ENCODE data around the gene DPP10.

DNA sequence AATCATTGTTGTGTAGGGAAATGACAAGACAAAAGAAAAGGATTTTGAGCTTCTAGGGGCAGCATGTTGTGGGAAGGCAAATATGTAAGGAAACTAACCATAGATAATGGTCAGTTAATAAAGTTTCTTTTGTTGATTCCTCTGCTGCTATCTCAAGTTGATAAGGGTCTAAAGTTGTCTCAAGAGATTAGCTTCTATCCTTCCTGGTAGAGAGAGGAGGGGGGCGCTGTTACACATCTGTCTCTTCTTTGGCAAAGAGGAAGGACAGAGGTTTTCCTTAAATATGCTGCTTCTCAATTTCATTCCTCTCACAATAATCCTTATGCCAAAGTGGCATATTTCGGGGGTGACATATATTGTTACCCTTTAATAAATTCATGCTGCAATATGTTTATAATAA lies 944.0 kb downstream of the DPP10 start:
- TF ChIP-seq, protein P1, sequence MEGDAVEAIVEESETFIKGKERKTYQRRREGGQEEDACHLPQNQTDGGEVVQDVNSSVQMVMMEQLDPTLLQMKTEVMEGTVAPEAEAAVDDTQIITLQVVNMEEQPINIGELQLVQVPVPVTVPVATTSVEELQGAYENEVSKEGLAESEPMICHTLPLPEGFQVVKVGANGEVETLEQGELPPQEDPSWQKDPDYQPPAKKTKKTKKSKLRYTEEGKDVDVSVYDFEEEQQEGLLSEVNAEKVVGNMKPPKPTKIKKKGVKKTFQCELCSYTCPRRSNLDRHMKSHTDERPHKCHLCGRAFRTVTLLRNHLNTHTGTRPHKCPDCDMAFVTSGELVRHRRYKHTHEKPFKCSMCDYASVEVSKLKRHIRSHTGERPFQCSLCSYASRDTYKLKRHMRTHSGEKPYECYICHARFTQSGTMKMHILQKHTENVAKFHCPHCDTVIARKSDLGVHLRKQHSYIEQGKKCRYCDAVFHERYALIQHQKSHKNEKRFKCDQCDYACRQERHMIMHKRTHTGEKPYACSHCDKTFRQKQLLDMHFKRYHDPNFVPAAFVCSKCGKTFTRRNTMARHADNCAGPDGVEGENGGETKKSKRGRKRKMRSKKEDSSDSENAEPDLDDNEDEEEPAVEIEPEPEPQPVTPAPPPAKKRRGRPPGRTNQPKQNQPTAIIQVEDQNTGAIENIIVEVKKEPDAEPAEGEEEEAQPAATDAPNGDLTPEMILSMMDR (conservative IDR thresholded peaks at IDR 0.05; ENCODE audit: low read depth, low read length), result no peak
- TF ChIP-seq EZH2 (IDR thresholded peaks at IDR 0.05; ENCODE audit: low read length, unreplicated experiment), result no peak

All from PC-3 (cell line).